HEK293 (cell line): ENCODE data around the gene VDAC1.

Experiments
- BCL11A ChIP-seq: fragments of 450-650 bp; formaldehyde crosslinking; IDR thresholded peaks from 2 replicates; pipeline ENCODE4 v1.5.1; 2016; ENCODE audit warnings: low read depth, missing biosample characterization, missing genetic modification characterization
- EGR2 ChIP-seq: fragments of 450-650 bp; formaldehyde crosslinking; IDR thresholded peaks from 2 replicates; pipeline ENCODE4 v1.5.1; 2016; ENCODE audit warnings: low read depth, missing biosample characterization, missing genetic modification characterization
- FEZF1 ChIP-seq: fragments of 450-650 bp; formaldehyde crosslinking; IDR thresholded peaks from 2 replicates; pipeline ENCODE4 v1.5.1; 2016; ENCODE audit warnings: missing biosample characterization, missing genetic modification characterization
- GFI1B ChIP-seq: fragments of 450-650 bp; formaldehyde crosslinking; IDR thresholded peaks from 2 replicates; pipeline ENCODE4 v1.5.1; 2016; ENCODE audit warnings: missing biosample characterization, missing genetic modification characterization
- KLF9 ChIP-seq: fragments of 450-650 bp; formaldehyde crosslinking; IDR thresholded peaks from 2 replicates; pipeline ENCODE4 v1.5.1; 2016; ENCODE audit warnings: missing biosample characterization, missing genetic modification characterization, low read depth
- REST ChIP-seq: fragments of 450-650 bp; formaldehyde crosslinking; IDR thresholded peaks from 2 replicates; pipeline ENCODE4 v1.5.1; 2016; ENCODE audit warnings: missing biosample characterization, missing genetic modification characterization
- SCRT2 ChIP-seq: fragments of 450-650 bp; formaldehyde crosslinking; IDR thresholded peaks from 2 replicates; pipeline ENCODE4 v1.5.1; 2016; ENCODE audit warnings: missing biosample characterization, missing genetic modification characterization
- SETDB1 ChIP-seq: IDR thresholded peaks from one replicate; pipeline ENCODE4 v1.6.1; 2017; ENCODE audit warnings: mild to moderate bottlenecking, low read length, moderate library complexity, mixed read lengths; ENCODE audit not compliant: insufficient read length
- TRIM28 ChIP-seq: IDR thresholded peaks from 2 replicates; pipeline ENCODE4 v1.6.1; 2011; ENCODE audit warnings: low read length, control low read depth, borderline replicate concordance
- ZBTB1 ChIP-seq: fragments of 450-650 bp; formaldehyde crosslinking; IDR thresholded peaks from 2 replicates; pipeline ENCODE4 v1.5.1; 2016; ENCODE audit warnings: missing biosample characterization, missing genetic modification characterization
- ZBTB11 ChIP-seq: fragments of 450-650 bp; formaldehyde crosslinking; conservative IDR thresholded peaks from 2 replicates; pipeline ENCODE4 v1.5.1; 2016; ENCODE audit warnings: low read depth, missing biosample characterization, missing genetic modification characterization
- ZBTB20 ChIP-seq: fragments of 450-650 bp; formaldehyde crosslinking; IDR thresholded peaks from 2 replicates; pipeline ENCODE4 v1.5.1; 2016; ENCODE audit warnings: missing biosample characterization, missing genetic modification characterization
- ZNF10 ChIP-seq: fragments of 450-650 bp; formaldehyde crosslinking; IDR thresholded peaks from 2 replicates; pipeline ENCODE4 v1.5.1; 2017; ENCODE audit warnings: missing biosample characterization, missing genetic modification characterization
- ZNF138 ChIP-seq: fragments of 450-650 bp; formaldehyde crosslinking; IDR thresholded peaks from 2 replicates; pipeline ENCODE4 v1.5.1; 2016; ENCODE audit warnings: missing biosample characterization, missing genetic modification characterization, borderline replicate concordance
- ZNF169 ChIP-seq: fragments of 450-650 bp; formaldehyde crosslinking; IDR thresholded peaks from 2 replicates; pipeline ENCODE4 v1.5.1; 2016; ENCODE audit warnings: missing biosample characterization, missing genetic modification characterization
- ZNF19 ChIP-seq: fragments of 450-650 bp; formaldehyde crosslinking; IDR thresholded peaks from 2 replicates; pipeline ENCODE4; 2016; ENCODE audit warnings: missing biosample characterization, missing genetic modification characterization, low read depth
- ZNF223 ChIP-seq: fragments of 450-650 bp; formaldehyde crosslinking; IDR thresholded peaks from 2 replicates; pipeline ENCODE4 v1.5.1; 2016; ENCODE audit warnings: missing biosample characterization, missing genetic modification characterization
- ZNF311 ChIP-seq: fragments of 450-650 bp; formaldehyde crosslinking; IDR thresholded peaks from 2 replicates; pipeline ENCODE4 v1.5.1; 2017; ENCODE audit warnings: missing biosample characterization, missing genetic modification characterization, borderline replicate concordance
- ZNF350 ChIP-seq: fragments of 450-650 bp; formaldehyde crosslinking; IDR thresholded peaks from 2 replicates; pipeline ENCODE4 v1.5.0; 2017; ENCODE audit warnings: missing biosample characterization, mild to moderate bottlenecking, missing genetic modification characterization
- ZNF426 ChIP-seq: fragments of 450-650 bp; formaldehyde crosslinking; IDR thresholded peaks from 2 replicates; pipeline ENCODE4 v1.5.1; 2017; ENCODE audit warnings: missing biosample characterization, missing genetic modification characterization, mild to moderate bottlenecking, inconsistent platforms, moderate library complexity
- ZNF518A ChIP-seq: fragments of 450-650 bp; formaldehyde crosslinking; conservative IDR thresholded peaks from 2 replicates; pipeline ENCODE4 v1.5.1; 2016; ENCODE audit warnings: low read depth, missing biosample characterization, missing genetic modification characterization
- ZNF544 ChIP-seq: fragments of 450-650 bp; formaldehyde crosslinking; IDR thresholded peaks from 2 replicates; pipeline ENCODE4 v1.5.0; 2017; ENCODE audit warnings: missing biosample characterization, missing genetic modification characterization
- ZNF621 ChIP-seq: fragments of 450-650 bp; formaldehyde crosslinking; IDR thresholded peaks from 2 replicates; pipeline ENCODE4 v1.5.1; 2017; ENCODE audit warnings: missing biosample characterization, missing genetic modification characterization
- ZNF830 ChIP-seq: fragments of 450-650 bp; IDR thresholded peaks from 2 replicates; pipeline ENCODE4 v1.5.0; 2018; ENCODE audit warnings: missing biosample characterization, missing genetic modification characterization, low read depth, mild to moderate bottlenecking, moderate library complexity
- ZNF837 ChIP-seq: fragments of 450-650 bp; formaldehyde crosslinking; IDR thresholded peaks from 2 replicates; pipeline ENCODE4 v1.5.1; 2016; ENCODE audit warnings: missing biosample characterization, missing genetic modification characterization
- TF ChIP-seq, protein P1 (sequence below): fragments of 450-650 bp; formaldehyde crosslinking; IDR thresholded peaks from 2 replicates; pipeline ENCODE4 v1.5.1; 2017; ENCODE audit warnings: missing biosample characterization, mild to moderate bottlenecking, missing genetic modification characterization, moderate library complexity

The VDAC1 gene

GRCh38 chr5:133968204-133968980 is 36.4 kb downstream of the VDAC1 start, which contains the start of gene C5orf15 (continued):
- TF ChIP-seq ZNF518A (tag by site-specific recombination): 0 out of 2 replicates have a peak, but pooled peaks have one; percentile 28
- TF ChIP-seq ZNF544 (tag by site-specific recombination): no peak
- no peak for TF ChIP-seq ZNF350 (tag by site-specific recombination)
- no peak for TF ChIP-seq ZNF10 (tag by site-specific recombination)
- no peak for TF ChIP-seq ZBTB11 (tag by site-specific recombination)
- no peak for TF ChIP-seq GFI1B (tag by site-specific recombination)
- no peak for TF ChIP-seq ZNF426 (tag by site-specific recombination)
- TF ChIP-seq ZNF830 (tag by site-specific recombination): no peak
- TF ChIP-seq BCL11A (tag by site-specific recombination): no peak
- TF ChIP-seq TRIM28: no peak
- TF ChIP-seq REST (tag by site-specific recombination): peak; percentile 39; the same call in 1 of the 2 replicates
- no peak for TF ChIP-seq ZNF138
- peak; percentile 28; the same call in 1 of the 2 replicates for TF ChIP-seq ZBTB1 (tag by site-specific recombination)
- TF ChIP-seq ZNF19 (tag by site-specific recombination): no peak
- TF ChIP-seq, protein P1, sequence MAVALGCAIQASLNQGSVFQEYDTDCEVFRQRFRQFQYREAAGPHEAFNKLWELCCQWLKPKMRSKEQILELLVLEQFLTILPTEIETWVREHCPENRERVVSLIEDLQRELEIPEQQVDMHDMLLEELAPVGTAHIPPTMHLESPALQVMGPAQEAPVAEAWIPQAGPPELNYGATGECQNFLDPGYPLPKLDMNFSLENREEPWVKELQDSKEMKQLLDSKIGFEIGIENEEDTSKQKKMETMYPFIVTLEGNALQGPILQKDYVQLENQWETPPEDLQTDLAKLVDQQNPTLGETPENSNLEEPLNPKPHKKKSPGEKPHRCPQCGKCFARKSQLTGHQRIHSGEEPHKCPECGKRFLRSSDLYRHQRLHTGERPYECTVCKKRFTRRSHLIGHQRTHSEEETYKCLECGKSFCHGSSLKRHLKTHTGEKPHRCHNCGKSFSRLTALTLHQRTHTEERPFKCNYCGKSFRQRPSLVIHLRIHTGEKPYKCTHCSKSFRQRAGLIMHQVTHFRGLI (tag by site-specific recombination): no peak
- TF ChIP-seq FEZF1 (tag by site-specific recombination): no peak
- peak; percentile 90 for TF ChIP-seq SCRT2 (tag by site-specific recombination)
- TF ChIP-seq SETDB1: no peak
- no peak for TF ChIP-seq ZNF837
- TF ChIP-seq ZBTB20 (tag by site-specific recombination): peak; percentile 73; the same call in 1 of the 2 replicates
- TF ChIP-seq ZNF223 (tag by site-specific recombination): no peak
- no peak for TF ChIP-seq EGR2 (tag by site-specific recombination)
- TF ChIP-seq ZNF169 (tag by site-specific recombination): no peak
- peak; percentile 91 for TF ChIP-seq KLF9
- TF ChIP-seq ZNF311 (tag by site-specific recombination): no peak
- TF ChIP-seq ZNF621 (tag by site-specific recombination): no peak
